GM18867 (cell line): ENCODE results near the gene HOXB9.

ENCODE experiments used
- ATAC-seq: cut with Tn5 transposase; IDR thresholded peaks from one replicate; pipeline ENCODE4 v1.9.1; 2021; ENCODE audit warnings: mild to moderate bottlenecking, moderate library complexity; ENCODE audit not compliant: unreplicated experiment

HOXB9 gene

DNA sequence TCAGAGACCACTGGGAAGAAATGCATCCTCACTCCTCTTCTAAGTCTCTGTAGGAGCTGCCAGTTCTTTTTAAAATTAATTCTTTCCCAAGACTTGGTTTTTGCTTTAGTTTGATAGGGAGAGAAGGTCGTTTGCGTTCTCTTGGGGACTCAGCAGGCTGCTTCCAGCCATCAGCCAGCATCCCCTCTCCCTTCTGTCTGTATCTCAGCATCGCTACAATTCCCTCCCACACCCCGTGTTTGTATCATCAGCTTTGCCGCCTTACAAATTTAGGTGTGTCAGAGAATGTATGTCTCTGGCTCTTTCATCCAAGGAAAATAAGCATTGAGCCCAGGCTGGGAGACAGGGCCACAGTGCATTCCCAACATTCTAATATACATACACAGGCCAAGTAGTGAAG, 26.8 kb downstream of the HOXB9 start:
- no peak for ATAC-seq

GRCh38 chr17:48598736-48599135, 27.4 kb downstream of the HOXB9 start:
- no peak for ATAC-seq

GRCh38 chr17:48597778-48598631, 28.2 kb downstream of the HOXB9 start:
- no peak for ATAC-seq

GRCh38 chr17:48597528-48597777, 28.7 kb downstream of the HOXB9 start:
- ATAC-seq: no peak

- ATAC-seq: no peak
Measured at GRCh38 chr17:48596735-48597527, 29.2 kb downstream of the HOXB9 start.

- no peak for ATAC-seq
Measured at GRCh38 chr17:48596000-48596734, 30.0 kb downstream of the HOXB9 start.

- ATAC-seq: no peak
Measured at GRCh38 chr17:48595278-48595999, 30.7 kb downstream of the HOXB9 start.

GRCh38 chr17:48594538-48595277, 31.4 kb downstream of the HOXB9 start:
- no peak for ATAC-seq

GRCh38 chr17:48593840-48594537, 32.2 kb downstream of the HOXB9 start:
- no peak for ATAC-seq

GRCh38 chr17:48593126-48593829, 32.9 kb downstream of the HOXB9 start, which contains the start of gene HOXB5:
Gene HOXB5 (minus strand): TSS chr17:48593779. CDS start chr17:48593682, 97 bp downstream.
- ATAC-seq: no peak

GRCh38 chr17:48592577-48592976, 33.6 kb downstream of the HOXB9 start:
- ATAC-seq: no peak

GRCh38 chr17:48592057-48592514, 34.1 kb downstream of the HOXB9 start:
- ATAC-seq: no peak

GRCh38 chr17:48591255-48592056, 34.7 kb downstream of the HOXB9 start:
- ATAC-seq: no peak

- ATAC-seq: no peak
Measured at GRCh38 chr17:48590607-48591161, 35.5 kb downstream of the HOXB9 start.

DNA sequence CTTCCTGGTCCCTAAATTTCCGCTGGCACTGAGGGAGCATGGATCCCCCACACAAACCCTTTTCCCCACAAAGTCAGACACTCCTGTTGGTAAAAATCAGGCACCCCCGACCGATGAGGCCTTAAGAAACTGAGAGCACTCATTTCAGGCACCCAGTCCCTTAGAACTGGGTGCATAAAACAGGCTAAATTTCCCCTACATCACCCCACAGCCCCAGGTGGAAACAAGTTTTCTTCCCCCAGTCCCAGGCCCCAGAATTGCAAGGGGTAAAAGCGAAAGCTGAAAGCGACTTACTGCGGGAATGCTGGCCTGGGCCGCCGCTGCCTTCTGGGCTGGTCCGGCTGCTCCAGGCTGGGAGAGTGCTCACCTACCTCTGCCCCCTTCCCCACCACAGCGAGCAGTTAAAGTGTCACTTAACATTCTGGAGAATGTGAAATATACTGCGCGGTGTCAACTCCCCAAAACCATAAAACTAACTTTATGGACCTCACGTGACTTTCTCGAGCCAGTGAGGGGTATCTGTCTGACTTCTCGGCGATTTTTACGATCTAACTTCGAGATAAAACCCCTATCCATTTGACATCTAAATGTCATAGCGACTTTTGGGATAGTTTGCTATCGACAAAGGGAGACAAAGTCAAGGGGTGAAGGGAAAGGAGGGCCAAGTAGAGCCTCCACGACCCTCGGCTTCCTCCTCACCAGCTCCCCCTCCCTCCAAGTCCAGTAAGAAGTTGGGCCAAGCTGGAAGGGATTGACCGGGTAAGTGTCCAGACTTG, 36.1 kb downstream of the HOXB9 start, which contains the start of gene HOXB3:
TSS of gene HOXB3 (minus strand) at position 411 of the 776 bp plus-strand sequence. CDS start 37,767 bp downstream, outside the sequence.
- no peak for ATAC-seq

- no peak for ATAC-seq
Measured at GRCh38 chr17:48589060-48589830, 36.9 kb downstream of the HOXB9 start.
